ENCODE results near the gene CFAP99. TPM values are rescaled to one million over a fixed set of nuclear protein-coding genes. Genes with fewer than 3 reads are reported as not detected.

CFAP99 gene
- total RNA-seq, 1 donor from 2014 or later: not detected

- Mint-ChIP-seq H3K4me3 (ENCODE audit: unreplicated experiment) (peak overlapping the region; percentile 64), H3K4me1 (ENCODE audit: unreplicated experiment) (peaks cover 26% of the 10 kb centered on the region), H3K36me3 (ENCODE audit: unreplicated experiment) (no peaks in the 10 kb centered on the region), H3K9me3 (ENCODE audit: unreplicated experiment) (no peaks in the 10 kb centered on the region), H3K27ac (ENCODE audit: unreplicated experiment) (peak overlapping the region; percentile 91), H3K27me3 (ENCODE audit: unreplicated experiment) (peaks cover 36% of the 10 kb centered on the region)
- TF ChIP-seq, protein P1, sequence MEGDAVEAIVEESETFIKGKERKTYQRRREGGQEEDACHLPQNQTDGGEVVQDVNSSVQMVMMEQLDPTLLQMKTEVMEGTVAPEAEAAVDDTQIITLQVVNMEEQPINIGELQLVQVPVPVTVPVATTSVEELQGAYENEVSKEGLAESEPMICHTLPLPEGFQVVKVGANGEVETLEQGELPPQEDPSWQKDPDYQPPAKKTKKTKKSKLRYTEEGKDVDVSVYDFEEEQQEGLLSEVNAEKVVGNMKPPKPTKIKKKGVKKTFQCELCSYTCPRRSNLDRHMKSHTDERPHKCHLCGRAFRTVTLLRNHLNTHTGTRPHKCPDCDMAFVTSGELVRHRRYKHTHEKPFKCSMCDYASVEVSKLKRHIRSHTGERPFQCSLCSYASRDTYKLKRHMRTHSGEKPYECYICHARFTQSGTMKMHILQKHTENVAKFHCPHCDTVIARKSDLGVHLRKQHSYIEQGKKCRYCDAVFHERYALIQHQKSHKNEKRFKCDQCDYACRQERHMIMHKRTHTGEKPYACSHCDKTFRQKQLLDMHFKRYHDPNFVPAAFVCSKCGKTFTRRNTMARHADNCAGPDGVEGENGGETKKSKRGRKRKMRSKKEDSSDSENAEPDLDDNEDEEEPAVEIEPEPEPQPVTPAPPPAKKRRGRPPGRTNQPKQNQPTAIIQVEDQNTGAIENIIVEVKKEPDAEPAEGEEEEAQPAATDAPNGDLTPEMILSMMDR (IDR thresholded peaks at IDR 0.05): no peak
- DNase-seq (ENCODE audit: extremely low spot score, unreplicated experiment): no peak
These were observed 6.8 kb upstream of the CFAP99 start for GRCh38 chr4:2411786-2412510.

GRCh38 chr4:2412534-2412884 lies 6.2 kb upstream of the CFAP99 start:
- no peaks in the 10 kb centered on the region for H3K36me3 Mint-ChIP-seq (ENCODE audit: unreplicated experiment)
- H3K27me3 Mint-ChIP-seq (ENCODE audit: unreplicated experiment): peaks cover 34% of the 10 kb centered on the region
- H3K4me1 Mint-ChIP-seq (ENCODE audit: unreplicated experiment): peaks cover 27% of the 10 kb centered on the region
- H3K9me3 Mint-ChIP-seq (ENCODE audit: unreplicated experiment): no peaks in the 10 kb centered on the region
- peak overlapping the region; percentile 91 for H3K27ac Mint-ChIP-seq (ENCODE audit: unreplicated experiment)
- TF ChIP-seq, protein P1 (IDR thresholded peaks at IDR 0.05): no peak
- DNase-seq (ENCODE audit: extremely low spot score, unreplicated experiment): no peak
- peak overlapping the region; percentile 64 for H3K4me3 Mint-ChIP-seq (ENCODE audit: unreplicated experiment)

- Mint-ChIP-seq H3K36me3 (ENCODE audit: unreplicated experiment) (no peaks in the 10 kb centered on the region), H3K4me3 (ENCODE audit: unreplicated experiment) (peak overlapping the region; percentile 64), H3K4me1 (ENCODE audit: unreplicated experiment) (peaks cover 31% of the 10 kb centered on the region), H3K9me3 (ENCODE audit: unreplicated experiment) (no peaks in the 10 kb centered on the region), H3K27ac (ENCODE audit: unreplicated experiment) (peak overlapping the region; percentile 91), H3K27me3 (ENCODE audit: unreplicated experiment) (peaks cover 34% of the 10 kb centered on the region)
- DNase-seq (ENCODE audit: extremely low spot score, unreplicated experiment): peak; percentile 95
- TF ChIP-seq, protein P1 (IDR thresholded peaks at IDR 0.05): peak; percentile 63
These were observed 5.7 kb upstream of the CFAP99 start for GRCh38 chr4:2412885-2413716.

GRCh38 chr4:2413821-2414610 lies 4.7 kb upstream of the CFAP99 start:
- peaks cover 33% of the 10 kb centered on the region for H3K27me3 Mint-ChIP-seq (ENCODE audit: unreplicated experiment)
- no peak for DNase-seq (ENCODE audit: extremely low spot score, unreplicated experiment)
- no peak overlapping the region for H3K4me3 Mint-ChIP-seq (ENCODE audit: unreplicated experiment)
- H3K36me3 Mint-ChIP-seq (ENCODE audit: unreplicated experiment): no peaks in the 10 kb centered on the region
- peak overlapping the region; percentile 91 for H3K27ac Mint-ChIP-seq (ENCODE audit: unreplicated experiment)
- no peaks in the 10 kb centered on the region for H3K9me3 Mint-ChIP-seq (ENCODE audit: unreplicated experiment)
- H3K4me1 Mint-ChIP-seq (ENCODE audit: unreplicated experiment): peaks cover 31% of the 10 kb centered on the region
- TF ChIP-seq, protein P1 (IDR thresholded peaks at IDR 0.05): no peak

Data from osteocyte (in vitro differentiated cells).